Epithelial cell of esophagus (primary cell): ENCODE data around the gene KLB.

ENCODE experiments used
- DNase-seq: peaks from one replicate; pipeline ENCODE4 v3.0.0; 2010; ENCODE audit warnings: low read depth
- H3K4me3 ChIP-seq: 2 replicates; pipeline ENCODE4 v1.5.1; 2011; ENCODE audit warnings: mild to moderate bottlenecking, low read length, control low read depth
- CTCF ChIP-seq: IDR thresholded peaks from 2 replicates; pipeline ENCODE4 v1.5.1; 2011; ENCODE audit warnings: low read depth, mild to moderate bottlenecking, low read length, control low read depth, inconsistent platforms; ENCODE audit not compliant: insufficient read depth; ENCODE audit errors: missing control alignments

The KLB gene

GRCh38 chr4:39469429-39470077 lies 62.8 kb downstream of the KLB start:
- peak; percentile 62 for DNase-seq
- peak; percentile 73 for TF ChIP-seq CTCF
- no peak overlapping the region for H3K4me3 ChIP-seq

- TF ChIP-seq CTCF: no peak
Observed at GRCh38 chr4:39470402-39470801, 63.7 kb downstream of the KLB start.

GRCh38 chr4:39472396-39472795 lies 65.7 kb downstream of the KLB start:
- no peak for TF ChIP-seq CTCF
- no peak for DNase-seq
- H3K4me3 ChIP-seq: no peak overlapping the region

More at GRCh38 chr4:39470402-39470801, 63.7 kb downstream of the KLB start:
- H3K4me3 ChIP-seq: no peak overlapping the region
- no peak for DNase-seq

- no peak for DNase-seq
- TF ChIP-seq CTCF: no peak
- H3K4me3 ChIP-seq: no peak overlapping the region
Observed at GRCh38 chr4:39476187-39476895, 69.6 kb downstream of the KLB start.

- no peak for TF ChIP-seq CTCF
- no peak for DNase-seq
- no peak overlapping the region for H3K4me3 ChIP-seq
Observed at GRCh38 chr4:39480251-39480650, 73.5 kb downstream of the KLB start.

GRCh38 chr4:39480902-39481695 lies 74.4 kb downstream of the KLB start:
- H3K4me3 ChIP-seq: no peak overlapping the region
- TF ChIP-seq CTCF: no peak
- DNase-seq: no peak
